ENCODE measurements around the gene LSR.

DNA sequence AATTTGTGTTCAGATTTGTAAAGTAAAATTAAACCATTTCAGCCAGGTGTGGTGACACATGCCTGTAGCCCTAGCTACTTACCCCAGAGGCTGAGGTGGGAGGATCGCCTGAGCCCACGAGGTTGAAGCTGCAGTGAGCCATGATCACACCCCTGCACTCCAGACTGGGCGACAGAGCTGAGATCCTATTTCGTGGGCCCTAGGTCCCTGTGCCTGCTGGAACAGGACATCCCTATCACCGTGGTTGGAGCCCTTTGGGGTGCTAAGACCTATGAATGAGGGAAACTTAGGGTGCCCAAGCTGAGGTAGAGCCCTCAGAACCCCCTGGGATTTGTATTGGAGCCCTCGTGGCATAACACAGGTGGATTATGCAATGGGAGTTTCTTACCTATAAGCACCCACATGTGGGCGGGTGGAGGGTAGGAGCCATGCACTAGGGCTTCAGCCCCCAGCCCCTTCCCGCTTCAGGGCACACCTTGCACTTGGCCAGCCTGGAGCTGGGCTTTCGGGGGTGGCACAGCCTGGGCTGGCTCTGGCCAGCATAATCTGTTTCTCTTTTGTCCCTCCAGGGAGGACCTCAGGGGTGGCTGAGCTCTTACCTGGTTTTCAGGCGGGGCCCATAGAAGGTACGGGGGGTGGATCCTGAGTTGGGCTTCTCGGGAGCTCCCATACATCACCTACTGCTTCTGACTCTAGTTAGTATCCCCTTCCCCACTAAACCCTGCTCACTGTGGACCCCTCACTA is 12.7 kb downstream of the LSR start:
- TF ChIP-seq SPI1 (IDR thresholded peaks at IDR 0.05; ENCODE audit: low read depth, low read length), result no peak
- TF ChIP-seq POLR2A (IDR thresholded peaks at IDR 0.05; ENCODE audit: low read depth, low read length), result no peak
- TF ChIP-seq POLR2AphosphoS5 (IDR thresholded peaks at IDR 0.05; ENCODE audit: low read depth, low read length), result 0 out of 2 replicates have a peak, but pooled peaks have one; percentile 14
- no peak for TF ChIP-seq TAF1 (IDR thresholded peaks at IDR 0.05; ENCODE audit: low read depth, low read length)
- no peak for TF ChIP-seq PAX5 (IDR thresholded peaks at IDR 0.05; ENCODE audit: insufficient read depth, low read length, severe bottlenecking)

Data from GM12891 (cell line).